SK-N-SH treated with all-trans-retinoic acid at 6 μM for 48 hours (cell line): ENCODE measurements around the gene KRT81.
A peak's percentile ranks its signal among the peaks of the same experiment; 100 is the strongest.

ENCODE experiments used
- ATAC-seq: fragments of 200-7000 bp; cut with Tn5 transposase; 3 replicates; pipeline ENCODE4 v1.9.1; 2020; ENCODE audit warnings: mild to moderate bottlenecking, moderate library complexity
- BACH2 ChIP-seq: fragments of 250-450 bp; sonication (Bioruptor Pico); IDR thresholded peaks from 2 replicates; pipeline ENCODE4 v1.9.0; 2021; ENCODE audit warnings: mild to moderate bottlenecking, borderline replicate concordance
- CREB5 ChIP-seq: fragments of 250-450 bp; sonication (Bioruptor Pico); IDR thresholded peaks from 2 replicates; pipeline ENCODE4 v1.5.1; 2020; ENCODE audit warnings: low read depth, mild to moderate bottlenecking, moderate library complexity
- CSDC2 ChIP-seq: fragments of 250-450 bp; sonication (Bioruptor Pico); IDR thresholded peaks from 2 replicates; pipeline ENCODE4 v1.5.0; 2020; ENCODE audit warnings: mild to moderate bottlenecking, moderate library complexity
- CSRNP3 ChIP-seq: fragments of 250-450 bp; sonication (Bioruptor Pico); IDR thresholded peaks from 2 replicates; pipeline ENCODE4 v1.5.1; 2021; ENCODE audit warnings: mild to moderate bottlenecking, moderate library complexity
- ISL1 ChIP-seq: fragments of 250-450 bp; sonication (Bioruptor Pico); IDR thresholded peaks from 2 replicates; pipeline ENCODE4 v2.1.2; 2022; ENCODE audit warnings: mild to moderate bottlenecking, moderate library complexity
- OSR1 ChIP-seq: fragments of 250-450 bp; sonication (Bioruptor Pico); IDR thresholded peaks from 2 replicates; pipeline ENCODE4 v1.8.0; 2022; ENCODE audit warnings: moderate library complexity, mild to moderate bottlenecking, inconsistent platforms
- PATZ1 ChIP-seq: fragments of 250-450 bp; sonication (Bioruptor Pico); IDR thresholded peaks from 2 replicates; pipeline ENCODE4 v1.8.0; 2020; ENCODE audit warnings: mild to moderate bottlenecking, moderate library complexity, borderline replicate concordance
- RARB ChIP-seq: fragments of 250-450 bp; sonication (Bioruptor Pico); IDR thresholded peaks from 2 replicates; pipeline ENCODE4 v1.8.0; 2021; ENCODE audit warnings: mild to moderate bottlenecking, moderate library complexity
- SNAI2 ChIP-seq: fragments of 250-450 bp; sonication (Bioruptor Pico); IDR thresholded peaks from 2 replicates; pipeline ENCODE4 v1.5.0; 2020; ENCODE audit warnings: mild to moderate bottlenecking, moderate library complexity
- TCF4 ChIP-seq: fragments of 250-450 bp; sonication (Bioruptor Pico); IDR thresholded peaks from 2 replicates; pipeline ENCODE4 v1.8.0; 2021; ENCODE audit warnings: mild to moderate bottlenecking, moderate library complexity, borderline replicate concordance
- TOX ChIP-seq: fragments of 250-450 bp; sonication (Bioruptor Pico); IDR thresholded peaks from 2 replicates; pipeline ENCODE4 v1.8.0; 2021; ENCODE audit warnings: mild to moderate bottlenecking, moderate library complexity, borderline replicate concordance
- TSHZ2 ChIP-seq: fragments of 250-450 bp; sonication (Bioruptor Pico); IDR thresholded peaks from 2 replicates; pipeline ENCODE4 v1.5.0; 2020; ENCODE audit warnings: mild to moderate bottlenecking, moderate library complexity
- ZC3H10 ChIP-seq: fragments of 250-450 bp; sonication (Bioruptor Pico); IDR thresholded peaks from 2 replicates; pipeline ENCODE4 v1.5.1; 2021; ENCODE audit warnings: mild to moderate bottlenecking, moderate library complexity
- ZFP3 ChIP-seq: fragments of 250-450 bp; sonication (Bioruptor Pico); IDR thresholded peaks from 2 replicates; pipeline ENCODE4 v1.5.0; 2020; ENCODE audit warnings: mild to moderate bottlenecking, moderate library complexity
- ZNF565 ChIP-seq: fragments of 450-650 bp; formaldehyde crosslinking; conservative IDR thresholded peaks from 2 replicates; pipeline ENCODE4 v1.5.0; 2020; ENCODE audit warnings: low read depth, mild to moderate bottlenecking, moderate library complexity
- ZNF70 ChIP-seq: fragments of 450-650 bp; formaldehyde crosslinking; IDR thresholded peaks from 2 replicates; pipeline ENCODE4 v1.5.0; 2020; ENCODE audit warnings: mild to moderate bottlenecking, moderate library complexity
- ZNF8 ChIP-seq: fragments of 450-650 bp; formaldehyde crosslinking; IDR thresholded peaks from 2 replicates; pipeline ENCODE4 v1.5.0; 2020; ENCODE audit warnings: mild to moderate bottlenecking, moderate library complexity

Gene KRT81

GRCh38 chr12:52336641-52337040 lies 45.3 kb upstream of the KRT81 start:
- ATAC-seq: no peak

GRCh38 chr12:52335598-52336262 lies 44.4 kb upstream of the KRT81 start:
- TF ChIP-seq CSDC2: no peak
- no peak for TF ChIP-seq CREB5 (CRISPR knock-in tag)
- TF ChIP-seq RARB: no peak
- peak; percentile 32; the same call in 1 of the 2 replicates for TF ChIP-seq TCF4
- TF ChIP-seq ZNF8 (CRISPR knock-in tag): no peak
- 0 out of 2 replicates have a peak, but pooled peaks have one; percentile 8 for TF ChIP-seq ISL1
- peak; percentile 46; the same call in 1 of the 2 replicates for TF ChIP-seq TSHZ2 (CRISPR knock-in tag)
- ATAC-seq: no peak

More at GRCh38 chr12:52336641-52337040, 45.3 kb upstream of the KRT81 start:
- TF ChIP-seq ZFP3 (CRISPR knock-in tag): no peak
- no peak for TF ChIP-seq SNAI2
- TF ChIP-seq CSDC2: no peak
- no peak for TF ChIP-seq ZC3H10 (CRISPR knock-in tag)
- TF ChIP-seq TCF4: no peak
- no peak for TF ChIP-seq BACH2
- TF ChIP-seq CSRNP3 (CRISPR knock-in tag): no peak
- TF ChIP-seq ZNF565: no peak
- no peak for TF ChIP-seq OSR1 (CRISPR knock-in tag)
- no peak for TF ChIP-seq RARB
- TF ChIP-seq TSHZ2 (CRISPR knock-in tag): no peak

GRCh38 chr12:52334185-52334584 lies 42.9 kb upstream of the KRT81 start:
- ATAC-seq: no peak
- TF ChIP-seq TOX (no peak), PATZ1 (no peak), OSR1 (CRISPR knock-in tag) (no peak), ZFP3 (CRISPR knock-in tag) (no peak), ISL1 (no peak; the same call in 1 of the 2 replicates), TSHZ2 (CRISPR knock-in tag) (no peak), ZNF70 (no peak), CSRNP3 (CRISPR knock-in tag) (no peak)
